ENCODE results near the gene NSG1.
"Not testable (repeated sequence)": the region's sequence is repeated elsewhere in the genome, so short reads cannot be mapped to it uniquely, and the experiment has no call there.

NSG1 gene, protein sequence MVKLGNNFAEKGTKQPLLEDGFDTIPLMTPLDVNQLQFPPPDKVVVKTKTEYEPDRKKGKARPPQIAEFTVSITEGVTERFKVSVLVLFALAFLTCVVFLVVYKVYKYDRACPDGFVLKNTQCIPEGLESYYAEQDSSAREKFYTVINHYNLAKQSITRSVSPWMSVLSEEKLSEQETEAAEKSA

DNA sequence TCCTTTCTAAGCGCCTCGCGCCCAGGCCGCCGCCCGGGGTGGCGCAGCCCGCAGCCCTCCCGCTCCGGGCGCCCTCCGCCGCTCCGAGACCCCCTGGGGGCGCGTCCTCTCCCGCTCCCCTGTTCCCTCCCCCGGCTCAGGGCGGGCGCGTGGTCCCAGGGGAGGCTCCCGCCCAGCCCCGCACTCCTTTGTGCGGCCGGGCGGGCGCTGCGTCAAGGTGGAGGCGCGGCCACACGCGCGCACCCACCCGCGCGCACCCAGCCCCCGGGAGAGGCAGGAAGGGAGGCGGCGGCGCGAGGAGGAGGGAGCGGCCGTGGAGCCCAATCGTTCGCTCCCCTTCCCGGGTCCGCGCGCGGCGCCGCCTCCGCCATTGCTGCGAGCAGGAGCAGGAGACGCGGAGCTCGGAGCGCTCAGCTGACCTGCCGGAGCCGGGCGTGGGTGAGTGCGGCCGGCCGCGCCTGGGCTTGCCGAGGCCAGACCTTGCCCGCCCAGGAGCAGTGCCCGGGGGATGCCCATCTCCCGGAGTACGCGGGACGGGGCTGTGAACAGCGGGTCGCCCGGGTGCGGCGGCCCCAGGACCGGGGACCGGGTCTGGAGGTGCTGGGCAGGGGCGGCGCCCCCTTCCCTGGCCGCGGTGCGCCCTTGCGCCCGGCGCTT, at the start of gene NSG1:
TSS of gene NSG1 (plus strand) at position 367 of the 657 bp plus-strand sequence. CDS start 528 bp downstream, outside the sequence.
- no peak for DNase-seq

DNA sequence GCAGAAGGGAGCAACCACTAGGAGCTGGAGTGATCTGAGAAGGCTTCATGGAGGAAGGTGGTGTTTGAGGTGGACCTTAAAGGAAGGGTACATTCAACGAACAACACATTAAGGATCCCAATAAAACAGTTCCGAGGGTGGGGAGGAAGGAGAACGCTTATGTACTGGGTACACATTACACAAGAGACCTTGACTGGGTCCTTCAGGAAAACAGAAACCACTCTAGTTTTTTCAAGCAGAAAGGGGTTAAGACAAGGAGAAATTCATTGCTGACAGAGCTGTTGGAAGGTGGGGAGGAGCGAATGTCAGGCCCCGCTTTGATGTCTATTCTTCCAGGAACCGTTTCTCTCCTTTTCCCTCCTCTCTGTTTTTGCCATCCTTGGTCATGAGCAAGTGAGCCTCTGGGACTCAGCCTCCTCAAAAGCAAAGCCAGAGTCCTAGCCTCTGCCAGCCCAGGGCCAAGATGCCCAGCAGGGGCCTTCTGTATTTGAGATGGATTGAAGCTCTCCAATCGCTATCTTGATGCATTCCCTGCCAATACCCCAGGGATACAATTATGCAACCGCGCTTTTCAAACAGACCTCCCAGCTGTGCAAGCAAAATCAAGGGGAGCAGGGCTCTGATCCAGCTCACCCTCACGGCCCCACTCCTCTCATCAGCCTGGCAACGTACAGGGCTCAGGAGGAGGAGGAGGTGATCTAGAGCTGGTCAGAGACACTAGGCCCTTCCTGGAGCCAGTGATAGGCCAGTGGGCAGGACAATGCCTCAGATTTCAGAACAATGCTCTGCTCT, 48.5 kb upstream of the NSG1 start:
- DNase-seq: no peak

DNA sequence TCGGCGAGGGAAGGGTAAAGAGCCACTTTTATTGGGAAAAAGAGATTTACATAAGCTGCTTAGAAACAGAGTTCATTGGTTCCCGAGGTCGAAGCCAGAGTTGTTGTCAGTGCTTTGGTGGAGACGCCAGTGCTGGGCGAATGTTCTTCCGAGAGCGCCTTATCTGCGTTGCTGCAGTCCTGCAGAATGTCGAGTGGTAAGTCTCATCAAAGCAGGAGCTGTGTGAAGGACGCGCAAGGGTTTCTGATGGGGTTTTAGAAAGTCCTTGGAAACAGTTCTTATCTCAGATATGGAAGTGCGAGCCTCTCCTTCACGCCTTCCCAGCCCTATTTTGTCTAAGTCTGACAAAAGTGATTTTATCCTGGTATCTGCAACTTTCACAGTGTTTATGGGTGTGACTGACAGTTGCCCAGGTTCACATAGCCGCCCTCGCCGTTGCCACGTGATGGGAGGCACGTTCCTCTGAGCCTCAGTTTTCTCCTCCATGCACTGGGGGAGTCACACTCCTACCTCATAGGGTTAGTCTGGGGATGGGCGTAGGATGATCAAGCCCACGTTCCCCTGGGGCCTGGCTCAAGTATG, 47.3 kb upstream of the NSG1 start:
- DNase-seq: no peak

DNA sequence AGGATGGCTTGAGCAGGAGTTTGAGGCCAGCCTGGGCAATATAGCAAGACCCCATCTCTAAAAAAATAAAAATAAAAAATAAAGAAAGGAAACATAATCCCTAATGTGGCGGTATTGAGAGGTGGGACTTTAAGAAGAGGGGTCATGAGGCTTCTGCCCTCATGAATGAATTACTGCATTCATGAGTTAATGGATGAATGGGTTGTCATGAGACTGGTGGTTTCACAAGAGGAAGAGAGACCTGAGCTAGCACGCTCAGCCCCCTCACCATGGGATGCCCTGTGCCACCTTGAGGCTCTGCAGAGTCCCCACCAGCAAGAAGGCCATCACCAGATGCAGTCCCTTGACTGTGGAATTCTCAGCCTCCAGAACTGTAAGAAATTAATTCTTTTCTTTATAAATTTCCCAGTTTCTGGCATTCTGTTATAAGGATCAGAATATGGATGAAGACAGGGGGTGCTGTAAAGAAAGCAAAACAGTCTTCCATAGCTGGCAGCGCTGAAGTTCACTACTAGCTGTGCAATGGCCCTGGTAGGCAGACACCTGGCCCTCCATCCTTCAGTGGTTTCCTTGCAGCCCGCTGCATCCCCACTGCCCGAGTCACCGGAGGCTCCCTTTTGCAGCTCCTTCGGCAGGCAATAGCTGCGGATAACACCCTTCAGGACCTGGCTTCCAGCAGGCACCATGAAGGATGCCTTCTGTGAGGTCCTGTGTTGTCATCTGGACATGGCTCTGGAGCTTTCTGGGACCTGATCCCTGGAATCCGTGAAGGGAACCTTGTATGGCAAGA, 44.8 kb upstream of the NSG1 start:
- DNase-seq: no peak

DNA sequence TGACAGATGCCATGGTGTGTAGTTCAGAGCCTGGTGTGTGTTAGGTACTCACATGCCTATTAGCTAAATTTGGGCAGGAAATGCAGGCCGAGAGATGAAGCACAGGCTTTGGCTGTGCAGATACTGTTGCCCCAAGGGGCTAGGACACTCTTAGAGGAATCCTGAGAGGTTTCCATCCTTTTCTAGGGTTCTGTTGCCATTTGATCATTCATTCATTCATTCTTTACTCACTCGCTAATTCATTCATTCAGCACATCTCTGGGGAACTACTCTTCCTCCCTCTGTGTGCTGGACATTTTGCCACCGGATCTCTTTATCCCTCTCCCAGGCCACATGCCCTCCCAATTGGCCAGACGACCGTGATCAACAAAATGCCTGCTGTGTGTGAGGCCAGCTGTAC, 43.9 kb upstream of the NSG1 start:
- no peak for DNase-seq

DNA sequence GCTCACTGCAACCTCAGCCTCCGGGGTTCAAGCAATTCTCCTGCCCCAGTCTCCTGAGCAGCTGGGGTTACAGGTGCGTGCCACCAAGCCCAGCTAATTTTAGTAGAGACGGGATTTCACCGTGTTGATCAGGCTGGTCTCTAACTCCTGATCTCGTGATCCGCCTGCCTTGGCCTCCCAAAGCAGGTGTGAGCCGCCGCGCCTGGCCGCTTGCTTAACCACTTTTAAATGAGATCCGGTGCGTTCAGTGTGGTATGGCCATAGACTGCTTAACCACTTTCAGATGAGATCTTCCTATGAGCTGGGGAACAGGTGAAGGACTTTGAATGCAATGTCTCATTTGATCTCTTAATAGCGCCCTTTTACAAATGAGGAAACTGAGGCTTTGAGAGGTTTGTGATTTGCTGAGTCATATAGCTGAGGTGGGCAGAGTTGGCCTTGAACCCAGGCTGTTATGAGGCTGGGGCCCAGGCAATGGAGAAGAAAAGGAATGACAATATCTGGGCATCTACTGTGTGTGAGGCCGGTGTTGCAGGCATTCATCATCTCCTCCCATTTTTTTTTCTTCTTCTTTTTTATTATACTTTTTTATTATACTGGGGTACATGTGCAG, 41.9 kb upstream of the NSG1 start:
- DNase-seq: no peak

DNA sequence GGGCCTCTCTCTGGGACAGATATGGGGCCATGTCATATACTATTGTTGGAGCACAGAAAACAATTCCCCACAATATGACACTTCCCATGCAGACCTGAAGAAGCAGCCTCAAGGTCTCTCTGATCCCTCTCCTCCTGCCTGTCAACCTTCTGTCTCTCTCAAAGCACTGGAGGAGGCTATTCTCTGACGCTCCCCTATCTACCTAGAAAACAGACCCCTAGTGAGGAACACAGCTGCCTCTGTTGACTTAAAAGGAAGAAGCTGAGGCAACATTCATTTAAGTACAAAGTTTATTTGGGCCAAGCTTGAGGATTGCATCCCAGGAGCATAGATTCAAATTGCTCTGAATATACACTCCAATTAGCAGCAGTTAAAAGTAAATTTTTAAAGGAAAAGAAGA, 39.3 kb upstream of the NSG1 start:
- no peak for DNase-seq

DNA sequence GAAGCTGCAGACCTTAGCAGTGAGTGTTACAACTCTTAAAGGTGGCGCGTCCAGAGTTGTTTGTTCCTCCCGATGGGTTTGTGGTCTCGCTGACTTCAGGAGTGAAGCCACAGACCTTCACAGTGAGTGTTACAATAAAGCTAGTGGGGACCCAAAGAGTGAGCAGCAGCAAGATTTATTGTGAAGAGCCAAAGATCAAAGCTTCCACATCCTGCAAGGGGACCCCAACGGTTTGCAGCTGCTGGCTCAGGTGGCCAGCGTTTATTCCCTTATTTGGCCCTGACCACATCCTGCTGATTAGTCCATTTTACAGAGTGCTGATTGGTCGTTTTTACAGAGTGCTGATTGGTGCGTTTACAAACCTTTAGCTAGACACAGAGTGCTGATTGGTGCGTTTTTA, 38.3 kb upstream of the NSG1 start:
- not testable (repeated sequence) for DNase-seq

DNA sequence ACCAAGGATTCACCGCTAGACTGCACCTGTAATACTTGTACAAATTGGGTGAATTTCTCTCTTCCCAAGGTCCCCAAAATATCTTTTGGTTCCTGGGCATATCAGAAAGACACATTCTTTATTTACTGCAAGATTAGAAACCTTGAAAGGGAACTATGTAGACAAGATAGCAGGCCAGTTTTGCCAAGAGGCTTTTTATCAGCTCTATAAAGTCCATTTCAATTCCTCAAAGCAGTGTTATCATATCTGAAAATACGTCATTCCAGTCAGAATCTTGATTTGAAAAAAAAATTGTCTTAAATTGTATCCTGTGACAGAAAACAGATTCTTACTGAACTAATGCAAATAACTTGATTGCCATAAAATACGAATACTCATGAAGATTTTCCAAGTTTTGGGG, 37.0 kb upstream of the NSG1 start:
- DNase-seq: no peak

DNA sequence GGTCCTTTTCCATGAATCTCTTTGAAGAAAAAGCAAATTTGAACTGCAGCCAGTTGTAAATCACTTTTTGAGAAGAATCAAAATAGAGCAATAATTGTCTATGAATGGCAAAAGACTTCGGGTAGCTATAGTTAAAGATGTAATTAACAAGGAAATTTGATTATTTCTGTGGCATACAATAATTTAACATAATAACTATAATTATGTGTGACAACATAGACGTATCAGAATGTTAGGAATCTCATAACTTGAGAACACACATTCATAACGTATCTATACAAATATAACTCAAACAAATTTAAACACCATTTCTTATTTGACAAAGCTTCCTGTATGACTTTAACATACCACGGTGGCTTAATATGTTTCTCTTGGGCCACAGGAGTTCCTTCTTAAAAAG, 36.0 kb upstream of the NSG1 start:
- DNase-seq: no peak

DNA sequence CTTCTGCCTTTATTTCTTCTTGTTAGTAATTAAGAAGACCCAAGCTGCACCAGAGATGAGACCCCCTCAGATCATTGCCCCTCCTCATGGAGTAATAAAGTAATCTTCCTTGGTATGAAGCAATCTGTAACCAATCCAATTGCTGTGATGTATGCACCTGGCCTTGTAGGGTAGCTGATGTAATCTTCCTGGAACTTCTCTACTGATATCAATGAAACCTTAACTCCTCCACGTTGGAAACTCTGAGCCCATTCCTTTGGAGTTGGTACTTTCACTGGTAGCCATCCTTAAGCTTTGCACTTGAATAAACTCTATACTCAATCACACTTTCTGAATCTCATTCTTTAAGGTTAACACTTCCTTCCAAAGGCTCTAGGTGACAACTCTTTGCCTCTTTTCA, 31.6 kb upstream of the NSG1 start:
- no peak for DNase-seq

DNA sequence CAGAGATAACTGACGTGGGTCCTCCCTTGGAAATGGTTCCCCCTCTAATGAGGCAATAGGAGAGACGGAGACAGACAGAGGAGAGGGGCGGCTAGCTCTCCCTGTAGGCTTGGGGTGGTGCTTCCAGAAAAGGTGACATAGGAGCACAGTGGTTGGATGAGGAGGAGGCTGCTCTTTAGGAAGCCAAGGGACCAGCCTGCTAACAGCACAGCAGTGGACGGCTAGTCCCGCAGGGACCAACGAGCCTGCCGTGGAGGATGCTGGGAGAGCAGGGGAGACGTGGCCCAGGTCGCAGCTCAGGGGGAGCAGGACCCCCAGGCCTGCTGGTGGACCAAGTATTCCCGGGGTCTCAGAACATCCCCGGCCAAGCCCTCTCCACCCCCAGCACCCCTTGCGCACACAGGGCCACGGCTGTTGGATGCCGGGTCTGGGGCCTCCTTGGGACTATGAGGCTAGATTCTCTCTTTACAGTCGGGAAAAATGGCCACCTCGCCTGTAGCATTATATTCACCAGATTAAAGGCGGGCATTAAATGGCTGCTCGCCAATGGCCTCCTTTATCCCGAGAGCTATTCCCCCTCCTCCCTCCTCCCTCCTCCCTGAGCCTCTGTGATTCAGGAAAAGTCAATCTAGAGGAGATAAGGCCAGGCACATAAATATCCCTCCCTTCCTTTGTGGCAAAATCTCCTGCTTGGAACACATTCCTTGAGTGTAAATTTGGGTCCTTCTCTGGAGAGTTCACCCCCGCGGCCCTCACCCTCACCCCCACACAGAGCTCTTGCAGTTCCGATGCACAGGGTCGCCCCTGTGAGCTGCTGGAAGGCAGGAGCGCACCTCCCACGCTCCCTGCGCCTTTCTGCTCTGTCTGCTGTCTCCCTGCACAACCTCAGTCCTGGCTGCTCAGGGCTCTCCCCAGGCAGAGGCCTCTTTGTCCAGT, 30.5 kb upstream of the NSG1 start:
- DNase-seq: no peak

DNA sequence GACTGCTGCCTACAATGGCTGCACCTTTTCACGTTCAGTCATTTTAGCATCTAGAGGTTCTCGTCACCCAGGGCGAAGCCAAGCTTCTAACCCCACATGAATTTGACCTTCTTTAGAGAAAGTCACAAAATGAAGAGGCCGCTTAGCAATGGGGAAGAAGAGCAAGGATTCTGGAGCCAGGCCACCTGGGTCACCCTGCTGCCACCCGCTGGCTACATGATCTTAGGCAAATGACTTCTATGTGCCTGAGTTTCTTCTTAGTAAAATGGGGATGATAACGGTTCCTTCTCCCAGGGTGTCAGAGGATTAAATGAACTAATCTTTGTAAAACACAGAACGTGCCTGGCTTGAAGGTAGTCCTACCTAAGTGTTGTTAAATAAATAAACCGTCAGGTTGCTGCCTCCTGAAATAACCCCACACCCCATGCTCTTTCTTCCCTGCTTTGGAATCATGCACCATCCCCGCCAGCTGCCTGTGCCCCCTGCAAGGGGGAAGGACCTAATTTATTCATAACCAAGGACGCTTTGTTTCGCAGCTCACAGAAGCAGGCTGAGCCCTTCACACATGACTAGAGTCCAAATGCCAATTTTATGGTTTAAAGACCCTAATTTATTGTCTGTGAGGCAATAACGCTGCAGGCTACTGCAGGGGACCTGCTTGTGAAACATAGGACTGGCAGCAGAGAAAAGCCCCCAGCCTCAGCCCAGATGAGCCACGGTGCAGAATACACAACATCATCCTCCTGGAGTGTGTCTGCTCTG, 28.6 kb upstream of the NSG1 start:
- DNase-seq: no peak

DNA sequence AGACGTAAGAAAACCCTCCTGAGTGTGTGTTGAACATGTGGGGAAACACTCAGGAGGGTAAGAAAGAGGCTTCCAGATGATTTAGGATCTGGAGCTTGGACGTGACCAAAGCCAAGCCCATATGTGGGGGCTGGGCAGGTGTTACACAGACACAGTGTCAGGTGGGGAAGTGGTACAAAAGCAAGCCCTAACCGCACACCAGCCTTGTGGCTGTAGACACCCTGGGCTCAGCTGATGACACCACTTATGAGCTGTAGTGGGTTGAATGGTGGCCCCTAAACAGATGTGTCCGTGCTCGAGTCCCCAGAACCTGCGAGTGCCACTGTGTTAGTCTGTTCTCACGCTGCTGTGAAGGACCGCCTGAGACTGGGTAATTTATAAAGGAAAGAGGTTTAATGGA, 25.0 kb upstream of the NSG1 start:
- DNase-seq: no peak

DNA sequence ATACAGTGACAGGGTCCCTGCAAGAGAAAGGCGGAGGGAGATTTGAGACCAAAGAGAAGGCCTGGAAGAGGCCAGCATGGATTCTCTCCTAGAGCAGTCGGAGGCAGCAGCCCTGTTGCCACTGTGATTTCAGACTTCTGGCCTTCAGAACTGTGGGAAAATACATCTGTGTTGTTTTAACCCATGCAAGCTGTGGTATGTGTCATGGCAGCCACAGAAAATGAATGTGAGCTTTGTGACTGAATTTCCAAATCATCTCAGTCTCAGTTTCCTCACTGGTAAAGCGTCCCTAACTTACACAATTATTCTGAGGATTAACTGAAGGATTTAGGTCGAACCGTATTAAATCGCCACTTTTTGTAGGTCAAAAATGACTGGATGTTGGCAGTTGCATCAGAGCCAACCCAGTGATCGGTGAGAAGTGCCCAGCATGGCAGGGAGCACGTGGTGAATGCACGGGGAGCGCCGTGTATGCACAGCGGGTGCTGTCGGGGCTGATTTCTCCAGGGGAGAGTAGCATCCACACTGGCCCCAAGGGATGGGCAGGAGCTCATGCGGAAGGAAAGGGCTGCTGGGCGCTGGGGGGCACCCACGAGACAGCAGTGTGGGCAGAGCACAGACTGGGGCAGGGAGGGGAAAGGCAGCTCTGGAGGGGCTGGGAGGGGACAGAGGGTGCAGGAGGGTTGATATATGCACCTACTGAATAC, 23.8 kb upstream of the NSG1 start:
- DNase-seq: no peak

DNA sequence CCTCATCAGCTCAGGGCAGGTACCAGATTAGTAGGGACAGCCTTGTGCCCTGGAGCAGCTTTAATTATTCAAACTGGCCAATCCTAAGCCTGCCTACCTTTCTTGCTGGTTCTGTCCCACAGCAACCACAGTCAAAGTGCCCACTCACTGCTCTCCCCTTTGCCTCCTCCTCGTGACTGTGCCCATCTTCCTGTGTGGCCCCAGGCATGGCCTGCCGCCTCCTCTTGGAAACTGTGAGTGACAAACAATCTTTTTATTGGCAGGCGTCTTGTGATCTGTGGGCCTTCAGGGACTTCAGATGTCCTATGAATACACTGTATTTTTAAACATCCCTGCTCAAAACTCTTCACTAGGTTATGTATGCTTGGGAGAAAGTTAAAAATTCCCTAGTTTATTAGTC, 22.8 kb upstream of the NSG1 start:
- no peak for DNase-seq

DNA sequence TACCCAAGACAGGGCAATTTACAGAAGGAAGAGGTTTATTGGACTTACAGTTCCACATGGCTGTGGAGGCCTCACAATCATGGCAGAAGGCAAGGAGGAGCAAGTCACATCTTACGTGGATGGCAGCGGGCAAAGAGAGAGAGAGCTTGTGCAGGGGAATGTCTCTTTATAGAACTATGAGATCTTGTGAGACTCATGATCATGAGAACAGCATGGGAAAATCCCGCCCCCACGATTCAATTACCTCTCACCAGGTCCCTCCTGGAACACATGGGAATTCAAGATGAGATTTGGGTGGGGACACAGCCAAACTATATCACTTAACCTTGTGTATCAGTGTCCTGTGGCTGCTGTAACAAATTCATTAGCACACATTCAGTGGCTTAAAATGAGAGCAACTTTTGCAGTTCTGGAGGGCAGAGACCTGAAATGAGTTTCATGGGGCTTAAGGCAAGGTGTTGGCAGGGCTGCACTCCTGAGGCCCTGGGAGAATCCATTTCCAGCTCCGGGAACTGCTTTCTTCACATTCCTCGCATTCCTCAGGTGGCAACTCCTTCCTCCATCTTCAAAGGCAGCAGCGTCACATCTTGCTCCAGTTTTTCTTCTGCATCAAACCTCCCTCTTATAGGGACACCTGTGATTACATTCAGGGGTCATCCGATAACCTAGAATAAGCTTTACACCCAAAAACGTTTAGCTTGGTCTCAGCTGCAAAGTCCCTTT, 22.3 kb upstream of the NSG1 start:
- no peak for DNase-seq

DNA sequence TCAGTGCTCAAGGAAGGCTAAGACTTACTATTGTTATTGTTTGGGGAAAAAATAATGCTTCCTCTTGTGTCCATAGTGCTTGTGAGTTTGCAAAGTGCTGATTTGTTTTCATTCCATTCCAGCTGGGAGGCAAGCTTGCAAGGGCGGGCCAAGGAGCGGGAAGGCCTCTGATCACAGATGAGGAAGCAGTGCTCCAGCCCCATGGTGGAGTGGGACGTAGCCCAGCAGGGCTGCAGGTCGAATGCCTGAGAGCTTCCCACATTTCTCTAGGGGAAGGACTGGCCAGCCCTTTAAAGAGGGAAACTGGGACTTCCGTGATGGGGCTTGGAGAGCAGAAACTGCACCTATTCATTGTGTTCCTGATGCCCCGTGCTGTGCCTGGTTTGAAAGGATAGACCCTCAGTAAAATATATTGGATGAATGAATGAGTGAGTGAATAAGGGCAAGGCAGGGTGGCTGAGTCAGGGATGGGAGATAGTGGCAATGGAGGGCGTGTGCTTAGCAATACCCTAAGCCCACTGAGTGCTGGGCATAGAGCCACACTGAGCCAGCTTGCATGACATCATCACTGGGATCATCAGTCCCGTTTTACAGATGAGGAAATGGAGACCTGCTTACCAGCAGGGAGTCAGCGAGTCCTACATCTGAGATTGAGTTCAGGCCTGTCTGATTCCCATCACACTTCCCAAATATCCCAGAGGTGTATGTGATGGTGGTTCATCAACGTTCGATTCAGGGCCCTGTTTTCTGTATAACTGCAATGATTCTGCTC, 17.9 kb upstream of the NSG1 start:
- no peak for DNase-seq

All from DMS 273 treated with DMSO at 0.1 percent for 48 hours (cell line).